GM12878 (cell line): ENCODE data around the gene METTL21A. TPM values are rescaled to one million over a fixed set of nuclear protein-coding genes. Genes with fewer than 3 reads are reported as not detected.

Experiments
- ATAC-seq: fragments of 200-7000 bp; cut with Tn5 transposase; 3 replicates; pipeline ENCODE4 v1.9.1; 2020; ENCODE audit warnings: mild to moderate bottlenecking, moderate library complexity
- BruUV-seq: library from RNA; stranded (reverse); fragments of 400-500 nt; replicated peaks from 2 replicates; lab custom pipeline; 2021; lab: Mats Ljungman, UMichigan
- CTCF ChIA-PET: fragments of 300-600 bp; sonication (Branson Sonifier 250); formaldehyde crosslinking; extraction: SDS; loops from one replicate; lab custom pipeline; 2021; ENCODE audit warnings: inconsistent platforms; lab: Yijun Ruan, JAX
- POLR2A ChIA-PET: fragments of 350-600 bp; formaldehyde crosslinking; extraction: SDS; loops from one replicate; lab custom pipeline; 2021; ENCODE audit warnings: inconsistent platforms; lab: Charles Lee
- RAD21 ChIA-PET: fragments of 300-600 bp; sonication (Branson Sonifier 250); formaldehyde crosslinking; loops from one replicate; lab custom pipeline; 2023; ENCODE audit warnings: antibody characterized with exemption; ENCODE audit not compliant: unreplicated experiment; lab: Charles Lee
- SMC1A ChIA-PET: fragments of 300-600 bp; sonication (Branson Sonifier 250); formaldehyde crosslinking; loops from one replicate; lab custom pipeline; 2023; ENCODE audit not compliant: unreplicated experiment, uncharacterized antibody; lab: Charles Lee
- DNase-seq: peaks from one replicate; pipeline ENCODE4 v3.0.0-alpha.2; 2011; ENCODE audit warnings: low read depth, low spot score
- FAIRE-seq: peaks from 3 replicates; lab custom pipeline; 2011; peaks lifted over from hg19 to GRCh38; lab: Jason Lieb, UNC
- H2AFZ ChIP-seq: 2 replicates; pipeline ENCODE4 v1.6.0; 2011; ENCODE audit warnings: low read depth, low read length, control low read depth; ENCODE audit not compliant: control insufficient read depth
- H3K27ac ChIP-seq: 2 replicates; pipeline ENCODE4 v1.5.1; 2011; ENCODE audit warnings: control low read depth; ENCODE audit not compliant: control insufficient read depth, insufficient read depth
- H3K27me3 ChIP-seq, 2 experiments: replicated peaks in 1 of 2; 2 replicates each; pipeline versions ENCODE4 v1.6.0 to v1.6.1; 2011; ENCODE audit warnings: low read length in 1 of 2; ENCODE audit not compliant: control insufficient read depth in 2 of 2, insufficient read depth in 2 of 2
- H3K36me3 ChIP-seq, 2 experiments: 2 replicates each; pipeline ENCODE4 v1.5.1; 2011; ENCODE audit warnings: low read length in 1 of 2; ENCODE audit not compliant: control insufficient read depth in 2 of 2, insufficient read depth in 2 of 2
- H3K4me1 ChIP-seq: 2 replicates; pipeline ENCODE4 v1.6.1; 2011; ENCODE audit warnings: mild to moderate bottlenecking, low read length, moderate library complexity, mixed read lengths; ENCODE audit not compliant: control insufficient read depth, insufficient read depth
- H3K4me2 ChIP-seq: 2 replicates; pipeline ENCODE4 v1.6.0; 2011; ENCODE audit warnings: control low read depth; ENCODE audit not compliant: control insufficient read depth, insufficient read depth
- H3K4me3 ChIP-seq: fragments of 200-600 bp; sonication (generic); 2 replicates; pipeline ENCODE4 v1.5.1; 2016
- H3K79me2 ChIP-seq: 2 replicates; pipeline ENCODE4 v1.6.0; 2011; ENCODE audit warnings: low read length; ENCODE audit not compliant: control insufficient read depth, insufficient read depth
- H3K9ac ChIP-seq: 2 replicates; pipeline ENCODE4 v1.8.0; 2011; ENCODE audit warnings: low read length, control low read depth, mixed read lengths; ENCODE audit not compliant: control insufficient read depth, insufficient read depth
- H3K9me3 ChIP-seq: replicated peaks from 3 replicates; pipeline ENCODE4 v1.5.1; 2011; ENCODE audit warnings: mild to moderate bottlenecking, low read length; ENCODE audit not compliant: control insufficient read depth, insufficient read depth
- H4K20me1 ChIP-seq: 2 replicates; pipeline ENCODE4 v1.6.0; 2011; ENCODE audit not compliant: control insufficient read depth, insufficient read depth
- CHD1 ChIP-seq: IDR thresholded peaks from 2 replicates; pipeline ENCODE4 v1.6.1; 2012; ENCODE audit warnings: low read depth, low read length, improper control_type of control experiment
- CREM ChIP-seq: IDR thresholded peaks from 2 replicates; pipeline ENCODE4 v1.6.1; 2014; ENCODE audit warnings: antibody characterized with exemption, low read depth
- EP300 ChIP-seq, 2 experiments: fragments of 150-350 bp in 1 of 2; IDR thresholded peaks; 2 replicates each; pipeline ENCODE4 v1.6.1; 2011 to 2012; ENCODE audit warnings: low read depth in 2 of 2, low read length in 2 of 2, borderline replicate concordance in 1 of 2, improper control_type of control experiment in 1 of 2, inconsistent platforms in 1 of 2; ENCODE audit not compliant: control insufficient read depth in 1 of 2
- NFXL1 ChIP-seq: fragments of 450-650 bp; IDR thresholded peaks from 2 replicates; pipeline ENCODE4 v1.6.1; 2017; ENCODE audit warnings: antibody characterized with exemption, mild to moderate bottlenecking, borderline replicate concordance
- NKRF ChIP-seq: fragments of 450-650 bp; conservative IDR thresholded peaks from 2 replicates; pipeline ENCODE4 v1.6.1; 2017; ENCODE audit warnings: mild to moderate bottlenecking, moderate library complexity
- PRDM15 ChIP-seq: fragments of 450-650 bp; formaldehyde crosslinking; IDR thresholded peaks from 2 replicates; pipeline ENCODE4 v1.4.0; 2020; ENCODE audit warnings: mild to moderate bottlenecking, moderate library complexity
- REST ChIP-seq: IDR thresholded peaks from 2 replicates; pipeline ENCODE4 v1.6.1; 2012; ENCODE audit warnings: mild to moderate bottlenecking, low read depth, low read length
- SREBF2 ChIP-seq: IDR thresholded peaks from 2 replicates; pipeline ENCODE4 v1.6.1; 2012; ENCODE audit warnings: mild to moderate bottlenecking, low read length
- TBL1XR1 ChIP-seq: IDR thresholded peaks from 2 replicates; pipeline ENCODE4 v1.6.1; 2012; ENCODE audit warnings: low read depth, low read length, improper control_type of control experiment
- ZBTB40 ChIP-seq: fragments of 450-650 bp; IDR thresholded peaks from 2 replicates; pipeline ENCODE4 v1.6.1; 2016; ENCODE audit warnings: mild to moderate bottlenecking, moderate library complexity, borderline replicate concordance
- in situ Hi-C: fragments of 300-500 bp; cut with MboI; formaldehyde crosslinking; loops from 9 replicates; pipeline ENCODE4 v1.14.3; 2018; ENCODE audit warnings: mixed read lengths
- intact Hi-C: fragments of 100-400 bp; cut with micrococcal nuclease; formaldehyde crosslinking; loops from one replicate; pipeline ENCODE4 v1.14.2; 2022; ENCODE audit not compliant: unreplicated experiment
- polyA plus RNA-seq, 11 experiments: library from polyadenylated mRNA; depleted of rRNA in 4 of 11; unstranded in 6 of 11; stranded (reverse) in 5 of 11; fragments of >200 nt; fragmentation: Nextera tagmentation in 4 of 11; fragmentation: Illumina TruSeq in 1 of 11; extraction: Ambion mirVana in 4 of 11; extraction: Trizol in 1 of 11; gene quantifications; 1 replicate in 1 of 11; 2 replicates in 10 of 11; pipeline versions ENCODE4 v1.2.1 to v1.2.3, GENCODE V29; 2011 to 2016; ENCODE audit warnings: inconsistent platforms in 2 of 11, missing spikeins in 2 of 11, low read depth in 1 of 11
- total RNA-seq, 4 experiments: library from RNA; depleted of rRNA in 3 of 4; stranded (reverse); fragments of >200 nt in 3 of 4; fragmentation: Illumina TruSeq in 1 of 4; extraction: Trizol in 1 of 4; gene quantifications; 2 replicates each; pipeline versions ENCODE4 v1.2.1 to v1.2.3, GENCODE V29; 2013 to 2021

Gene METTL21A
- total and polyA plus RNA-seq, 10 of the 15 experiments (the other 5 are each of a cell fraction or from before 2014, with no cell fraction given), result 6.8 to 41.7 (median 27.8) TPM

GRCh38 chr2:207593277-207593676 lies 31.9 kb downstream of the METTL21A start:
- SMC1A ChIA-PET, result interaction anchor here (0.6 to 1.0 kb wide), 2 partner anchors 12 to 19 kb away, joined by 3 read pairs; no protein-coding TSS in a partner anchor
- no peaks in the 10 kb centered on the region for H4K20me1 ChIP-seq
- no peak for ATAC-seq
- no TSS peak for BruUV-seq
- no peaks in the 10 kb centered on the region for H3K4me1 ChIP-seq
- DNase-seq, result no peak
- no peak overlapping the region for H3K9ac ChIP-seq
- RAD21 ChIA-PET, result interaction anchor here (0.6 to 0.9 kb wide), 3 partner anchors 13 to 127 kb away, joined by 3 read pairs; no protein-coding TSS in a partner anchor
- CTCF ChIA-PET, result interaction anchor here (1.4 kb wide), 1 partner anchor 8 kb away, joined by 3 read pairs; no protein-coding TSS in a partner anchor
- peaks cover 3 to 27% of the 10 kb centered on the region in 2 experiments for H3K36me3 ChIP-seq
- POLR2A ChIA-PET, result no interaction called here
- intact Hi-C loops, result no loop called here
- in situ Hi-C loops, result no loop called here
- FAIRE-seq, result no peak
- H3K27ac ChIP-seq, result no peak overlapping the region
- H3K4me3 ChIP-seq, result no peak overlapping the region
- no peaks in the 10 kb centered on the region for H3K79me2 ChIP-seq
- H2AFZ ChIP-seq, result no peak overlapping the region
- H3K27me3 ChIP-seq, result no peaks in the 10 kb centered on the region
- H3K9me3 ChIP-seq, result peaks cover 7% of the 10 kb centered on the region; the same call in 2 of the 3 replicates
- no peak overlapping the region for H3K4me2 ChIP-seq
- TF ChIP-seq SREBF2 (no peak), NKRF (no peak), REST (no peak), EP300 (IDR thresholded peaks at IDR 0.05; ENCODE audit: borderline replicate concordance in 1 of 2, control insufficient read depth in 1 of 2, low read depth in 2 of 2, low read length in 2 of 2) (no peak), PRDM15 (CRISPR knock-in tag) (no peak), TBL1XR1 (no peak), CHD1 (no peak), NFXL1 (no peak), ZBTB40 (no peak), CREM (no peak)
